Suppressor macrophage treated with lipopolysaccharide for 1 hour (primary cell): ENCODE results near the gene TGFB2.

Source experiments
- DNase-seq, 3 donors: peaks; one replicate each; pipeline ENCODE4 v3.0.0-alpha.2; 2020 to 2022

Gene TGFB2

GRCh38 chr1:218429301-218429700 is 84.2 kb downstream of the TGFB2 start:
- DNase-seq = no peak

- no peak for DNase-seq
Measured at GRCh38 chr1:218430346-218430745, 85.2 kb downstream of the TGFB2 start.

- DNase-seq = no peak
Measured at GRCh38 chr1:218430822-218431221, 85.7 kb downstream of the TGFB2 start.

- no peak for DNase-seq
Measured at GRCh38 chr1:218431476-218431875, 86.3 kb downstream of the TGFB2 start.

GRCh38 chr1:218433744-218434143 is 88.6 kb downstream of the TGFB2 start:
- DNase-seq = no peak

GRCh38 chr1:218435528-218435927 is 90.4 kb downstream of the TGFB2 start:
- DNase-seq = no peak

GRCh38 chr1:218436346-218436745 is 91.2 kb downstream of the TGFB2 start:
- no peak for DNase-seq

GRCh38 chr1:218436997-218437396 is 91.9 kb downstream of the TGFB2 start:
- no peak for DNase-seq

- no peak for DNase-seq
Measured at GRCh38 chr1:218439541-218440295, 94.6 kb downstream of the TGFB2 start.

- DNase-seq = no peak
Measured at GRCh38 chr1:218443255-218443654, 98.1 kb downstream of the TGFB2 start.

GRCh38 chr1:218444173-218444572 is 99.0 kb downstream of the TGFB2 start:
- DNase-seq = no peak

- no peak for DNase-seq
Measured at GRCh38 chr1:218444588-218444987, 99.5 kb downstream of the TGFB2 start.

- DNase-seq = no peak
Measured at GRCh38 chr1:218447010-218447689, 102.0 kb downstream of the TGFB2 start.

- DNase-seq = no peak
Measured at GRCh38 chr1:218451415-218451814, 106.3 kb downstream of the TGFB2 start.

- no peak for DNase-seq
Measured at GRCh38 chr1:218454700-218455282, 109.7 kb downstream of the TGFB2 start.

GRCh38 chr1:218456444-218456843 is 111.3 kb downstream of the TGFB2 start:
- peak; percentile 46 to 65 (median 55) for DNase-seq

- no peak for DNase-seq
Measured at GRCh38 chr1:218459450-218459849, 114.3 kb downstream of the TGFB2 start.

- peak in 2 of 3 donors; percentile 44 to 47 for DNase-seq
Measured at GRCh38 chr1:218459878-218460711, 115.0 kb downstream of the TGFB2 start.

GRCh38 chr1:218461351-218461750 is 116.2 kb downstream of the TGFB2 start:
- no peak for DNase-seq

GRCh38 chr1:218462116-218462515 is 117.0 kb downstream of the TGFB2 start:
- DNase-seq = no peak

GRCh38 chr1:218462587-218462986 is 117.5 kb downstream of the TGFB2 start:
- no peak for DNase-seq

- DNase-seq = peak; percentile 74 to 84 (median 81)
Measured at GRCh38 chr1:218463194-218464156, 118.3 kb downstream of the TGFB2 start.
